HUDEP-2 (cell line): ENCODE results near the gene ADSS1.

ENCODE experiments used
- DNase-seq, 76 experiments: peaks; one replicate each; lab custom pipeline; 2025; ENCODE audit not compliant: unreplicated experiment in 76 of 76; lab: John Stamatoyannopoulos, UW

ADSS1 gene

DNA sequence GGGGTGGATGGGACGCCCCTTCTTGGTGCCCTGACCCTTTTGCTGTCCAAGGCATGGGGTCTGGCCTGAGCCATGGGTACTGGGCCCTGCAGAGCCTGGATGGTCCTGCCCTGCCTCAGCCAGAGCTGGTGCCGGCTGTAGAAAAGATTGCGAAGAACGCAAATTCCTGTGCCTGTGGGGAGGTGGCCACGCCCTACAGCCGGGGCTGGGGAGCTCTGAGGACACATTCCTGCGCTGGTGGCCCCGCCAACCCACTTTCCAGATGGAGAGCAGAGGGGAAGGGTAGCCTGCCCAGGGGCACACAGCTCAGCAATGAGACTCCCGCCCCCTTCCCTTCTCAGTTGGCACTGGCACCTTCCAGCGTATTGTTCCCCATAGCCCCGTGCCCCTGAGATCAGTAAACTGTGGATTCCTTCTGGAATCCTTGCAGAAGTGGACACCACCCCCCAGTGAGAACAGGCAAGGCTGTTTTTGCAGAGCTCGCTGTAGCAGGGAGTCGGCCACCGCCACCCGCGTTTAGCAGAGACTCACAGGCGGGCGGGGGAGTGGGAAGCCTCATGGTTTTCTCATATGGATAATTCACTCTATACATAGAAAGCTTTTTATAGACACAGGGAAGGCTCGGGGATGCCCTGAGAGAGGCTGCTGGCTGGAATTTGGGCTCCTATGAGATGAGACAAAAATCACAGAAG, 26.0 kb upstream of the ADSS1 start:
- peak in 3 of 76 experiments; percentile 11 to 32 (median 16) for DNase-seq

DNA sequence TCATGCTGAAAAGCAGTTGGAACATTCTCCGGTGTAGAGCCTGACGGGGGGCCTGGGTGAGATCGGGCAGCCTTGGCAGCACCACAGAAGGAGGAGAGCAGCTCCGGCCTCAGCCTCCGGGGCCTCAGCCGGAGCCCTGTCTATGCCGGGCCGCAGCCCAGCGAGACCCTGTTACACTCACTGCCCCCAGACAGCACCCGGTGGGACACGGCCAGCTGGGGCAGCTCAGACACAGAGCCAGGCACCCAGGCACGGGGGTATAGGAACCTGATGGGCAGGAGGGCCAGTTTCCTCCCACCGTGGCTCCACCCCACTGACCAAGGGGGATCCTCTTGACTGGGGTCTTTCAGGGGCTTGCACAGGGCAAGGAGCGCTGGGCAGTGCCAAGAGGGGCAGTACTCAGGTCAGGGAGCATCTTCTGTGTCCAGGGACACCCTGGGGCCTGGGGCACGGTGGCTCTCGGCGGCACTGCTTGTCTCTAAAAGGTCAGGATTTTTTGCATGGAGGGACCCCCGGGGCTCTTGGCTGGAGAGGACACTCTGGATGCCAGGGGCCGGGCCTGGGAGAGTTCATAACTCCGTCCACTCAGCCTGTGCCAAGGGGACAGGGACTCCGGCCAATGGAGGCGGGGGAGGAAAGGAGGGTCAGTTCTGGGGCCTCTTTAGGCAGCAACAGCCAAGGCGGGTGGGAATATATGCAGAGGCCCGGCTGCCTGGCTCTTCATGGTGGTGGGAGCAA, 25.2 kb upstream of the ADSS1 start:
- no peak for DNase-seq

DNA sequence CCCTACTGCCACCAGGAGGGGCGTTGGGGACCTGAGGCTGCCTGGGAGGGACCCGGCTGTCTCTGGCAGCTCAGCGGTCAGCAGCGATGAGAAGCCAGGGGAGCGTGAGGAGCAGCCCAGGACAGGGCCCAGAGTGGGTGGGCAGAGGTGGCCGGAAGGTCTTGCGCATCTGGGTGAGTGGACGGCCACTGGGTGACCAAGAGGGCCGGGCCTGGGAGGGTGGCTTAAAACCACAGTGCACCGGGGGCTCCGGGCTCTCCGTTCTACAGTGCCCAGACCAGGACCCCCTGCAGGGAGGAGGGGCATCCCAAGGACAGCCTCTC, 24.6 kb upstream of the ADSS1 start:
- no peak for DNase-seq

DNA sequence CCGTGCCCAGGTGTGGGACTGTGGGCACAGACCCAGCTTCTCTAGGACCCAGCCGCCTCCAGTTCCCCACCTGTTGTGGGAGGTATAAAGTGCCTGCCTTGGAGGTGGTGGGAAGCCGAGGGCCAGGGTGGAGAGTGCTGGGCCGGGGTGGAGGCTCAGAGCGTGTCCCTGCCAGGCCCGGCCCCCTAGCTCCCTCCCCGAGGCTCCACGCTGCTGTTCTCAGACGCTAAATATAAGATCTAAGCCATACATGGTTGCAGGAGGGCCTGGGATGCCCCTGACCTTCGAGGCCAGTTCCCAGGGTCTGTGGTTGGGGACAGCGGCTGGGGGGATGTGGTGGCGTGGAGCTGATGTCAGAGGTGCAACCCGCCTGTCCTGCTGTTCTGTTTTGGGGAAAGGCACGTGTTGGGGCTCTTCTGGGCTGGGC, 23.8 kb upstream of the ADSS1 start:
- DNase-seq: peak in 7 of 76 experiments; percentile 25 to 54 (median 50)

DNA sequence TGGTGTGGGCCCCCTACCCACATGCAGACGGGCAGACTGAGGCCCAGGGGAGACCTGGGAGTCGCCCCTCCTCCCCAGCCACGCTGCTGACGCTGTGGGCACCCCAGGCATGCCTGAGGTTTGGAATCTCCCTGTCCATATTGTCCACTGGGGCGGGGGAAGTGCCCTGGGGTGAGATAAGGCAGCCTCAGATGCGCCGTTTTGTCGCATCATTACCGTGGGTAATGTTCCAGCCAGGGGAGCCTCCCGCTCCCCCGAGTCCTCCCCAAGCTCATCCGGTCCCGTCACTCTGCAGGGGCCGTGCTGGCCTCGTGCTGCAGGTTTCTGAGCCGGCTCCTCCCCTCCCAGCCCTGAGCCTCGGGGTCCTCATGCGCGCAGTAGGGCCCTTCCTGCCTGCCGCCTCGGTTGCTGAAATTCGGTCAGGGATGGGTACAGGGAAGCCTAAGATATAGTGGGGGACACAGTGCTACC, 23.2 kb upstream of the ADSS1 start:
- peak in 71 of 76 experiments; percentile 27 to 82 (median 65) for DNase-seq

DNA sequence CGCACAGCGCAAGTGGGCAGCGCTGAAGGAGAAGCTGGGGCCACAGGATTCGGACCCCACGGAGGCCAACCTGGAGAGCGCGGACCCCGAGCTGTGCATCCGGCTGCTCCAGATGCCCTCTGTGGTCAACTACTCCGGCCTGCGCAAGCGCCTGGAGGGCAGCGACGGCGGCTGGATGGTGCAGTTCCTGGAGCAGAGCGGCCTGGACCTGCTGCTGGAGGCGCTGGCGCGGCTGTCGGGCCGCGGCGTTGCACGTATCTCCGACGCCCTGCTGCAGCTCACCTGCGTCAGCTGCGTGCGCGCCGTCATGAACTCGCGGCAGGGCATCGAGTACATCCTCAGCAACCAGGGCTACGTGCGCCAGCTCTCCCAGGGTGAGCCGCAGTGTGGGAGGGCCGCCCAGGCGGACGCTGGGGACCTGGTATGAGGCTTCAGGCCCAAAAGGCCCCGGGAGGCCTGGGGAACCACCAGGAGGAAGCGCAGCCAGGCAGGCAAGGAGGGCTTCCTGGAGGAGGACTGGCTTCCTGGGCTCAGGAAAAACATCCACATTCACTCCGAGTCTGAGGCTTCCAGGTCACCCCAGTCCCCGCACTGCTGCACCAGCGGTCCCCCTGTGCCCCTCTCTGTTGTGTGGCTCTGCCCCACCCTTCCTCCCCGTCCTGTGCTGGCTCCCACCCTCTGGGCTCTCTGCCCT, 22.5 kb upstream of the ADSS1 start:
- no peak for DNase-seq

DNA sequence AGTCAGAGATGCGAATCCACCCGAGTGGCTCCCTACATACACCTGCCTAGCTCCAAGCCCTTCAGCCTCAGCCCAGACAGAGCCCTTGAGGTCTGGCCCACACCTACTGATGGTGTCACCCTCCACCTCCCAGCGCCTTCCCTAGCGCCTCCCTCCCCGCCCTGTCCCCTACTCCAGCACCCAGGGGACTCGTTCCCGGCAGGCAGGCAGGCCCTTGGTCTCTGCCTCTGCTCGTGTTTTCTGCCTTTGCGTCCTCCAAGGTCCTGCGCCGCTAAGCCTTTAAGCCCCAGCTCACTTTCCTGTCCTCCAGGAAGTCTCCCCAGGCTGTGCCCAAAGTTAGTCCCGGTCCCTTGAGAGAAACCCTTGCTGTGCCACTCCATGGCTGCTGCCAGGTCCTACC, 21.9 kb upstream of the ADSS1 start:
- DNase-seq: peak in 1 of 76 experiments; percentile 33

DNA sequence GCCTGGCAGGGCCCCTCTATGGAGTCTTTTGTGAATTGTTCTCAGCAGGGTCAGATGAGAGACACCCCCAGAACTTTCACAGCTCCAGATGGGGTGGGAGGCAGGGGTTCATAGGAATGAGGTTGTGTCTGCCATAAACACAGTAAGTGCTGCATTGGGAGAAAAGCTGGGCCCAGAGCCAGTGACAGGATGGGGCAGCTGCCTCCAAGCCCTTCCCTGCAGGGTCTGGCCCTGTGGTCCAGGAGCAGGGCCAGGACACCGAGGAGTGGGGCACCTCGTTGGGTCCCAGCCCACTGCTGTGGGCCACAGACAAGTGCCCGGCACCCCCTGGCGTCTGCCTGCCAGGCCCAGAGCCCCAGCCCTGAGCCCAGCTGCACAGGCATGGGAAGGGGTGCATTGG, 21.4 kb upstream of the ADSS1 start:
- DNase-seq: no peak

DNA sequence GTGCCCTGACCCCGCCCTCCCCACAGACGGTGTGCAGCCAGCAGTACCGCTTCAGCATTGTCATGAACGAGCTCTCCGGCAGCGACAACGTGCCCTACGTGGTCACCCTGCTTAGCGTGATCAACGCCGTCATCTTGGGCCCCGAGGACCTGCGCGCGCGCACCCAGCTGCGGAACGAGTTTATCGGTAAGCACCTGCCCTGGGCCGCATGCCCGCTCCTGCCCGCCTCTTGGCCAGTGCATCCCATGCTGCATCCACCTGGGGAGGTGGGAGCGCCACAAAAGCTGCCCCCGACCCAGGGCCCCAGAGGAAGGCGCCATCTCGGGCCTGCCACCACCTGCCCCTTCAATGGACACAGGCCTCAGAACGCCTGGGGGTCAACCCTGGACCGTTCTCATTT, 20.8 kb upstream of the ADSS1 start:
- no peak for DNase-seq

DNA sequence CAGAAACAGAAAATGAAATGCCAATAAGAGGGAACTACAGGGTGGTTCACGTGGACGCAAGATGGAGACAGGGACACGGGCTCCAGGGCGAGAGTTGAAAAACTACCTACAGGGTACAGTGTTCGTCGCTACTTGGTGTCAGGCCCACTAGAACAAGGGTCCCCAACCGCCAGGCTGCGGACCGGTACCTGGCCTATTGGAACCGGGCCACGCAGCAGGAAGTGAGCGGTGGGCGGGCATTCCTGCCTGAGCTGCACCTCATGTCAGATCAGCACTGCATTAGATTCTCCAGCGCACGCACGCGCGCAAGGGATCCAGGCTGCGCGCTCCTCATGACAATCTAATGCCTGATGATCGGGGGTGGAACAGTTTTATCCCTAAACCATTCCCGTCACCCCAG, 19.8 kb upstream of the ADSS1 start:
- no peak for DNase-seq

DNA sequence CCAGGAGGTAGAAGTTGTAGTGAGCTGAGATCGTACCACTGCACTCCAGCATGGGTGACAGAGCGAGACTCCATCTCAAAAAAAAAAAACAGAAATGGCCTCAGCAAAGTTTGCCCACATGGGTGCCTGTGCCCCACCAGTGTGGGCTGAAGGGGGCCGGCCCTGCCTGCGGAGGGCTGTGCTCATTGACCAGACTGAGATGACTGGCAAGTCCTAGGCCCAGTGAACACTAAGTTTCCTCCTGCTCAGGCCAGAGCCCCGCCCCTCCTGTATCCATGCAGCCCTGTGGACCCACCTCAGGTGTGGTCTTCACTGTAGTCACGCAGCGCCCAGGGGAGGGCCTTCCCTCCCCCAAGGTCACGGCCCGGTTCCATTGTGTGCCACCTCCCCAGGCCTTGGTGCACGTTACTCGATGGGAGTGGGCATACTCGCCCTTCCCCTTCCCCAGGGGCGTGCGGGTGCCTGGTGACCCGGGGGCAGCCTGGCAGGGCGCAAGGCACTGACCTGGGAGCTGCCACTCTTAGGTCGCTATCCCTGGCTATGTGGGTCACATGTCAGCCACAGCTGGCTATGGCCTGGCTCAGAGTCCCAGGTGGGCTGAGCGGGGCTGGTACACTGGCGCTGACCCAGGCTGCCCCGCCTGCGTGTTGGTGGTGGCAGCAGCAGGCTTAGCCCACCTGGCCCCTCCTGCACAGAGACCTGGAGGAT, 18.5 kb upstream of the ADSS1 start:
- no peak for DNase-seq

DNA sequence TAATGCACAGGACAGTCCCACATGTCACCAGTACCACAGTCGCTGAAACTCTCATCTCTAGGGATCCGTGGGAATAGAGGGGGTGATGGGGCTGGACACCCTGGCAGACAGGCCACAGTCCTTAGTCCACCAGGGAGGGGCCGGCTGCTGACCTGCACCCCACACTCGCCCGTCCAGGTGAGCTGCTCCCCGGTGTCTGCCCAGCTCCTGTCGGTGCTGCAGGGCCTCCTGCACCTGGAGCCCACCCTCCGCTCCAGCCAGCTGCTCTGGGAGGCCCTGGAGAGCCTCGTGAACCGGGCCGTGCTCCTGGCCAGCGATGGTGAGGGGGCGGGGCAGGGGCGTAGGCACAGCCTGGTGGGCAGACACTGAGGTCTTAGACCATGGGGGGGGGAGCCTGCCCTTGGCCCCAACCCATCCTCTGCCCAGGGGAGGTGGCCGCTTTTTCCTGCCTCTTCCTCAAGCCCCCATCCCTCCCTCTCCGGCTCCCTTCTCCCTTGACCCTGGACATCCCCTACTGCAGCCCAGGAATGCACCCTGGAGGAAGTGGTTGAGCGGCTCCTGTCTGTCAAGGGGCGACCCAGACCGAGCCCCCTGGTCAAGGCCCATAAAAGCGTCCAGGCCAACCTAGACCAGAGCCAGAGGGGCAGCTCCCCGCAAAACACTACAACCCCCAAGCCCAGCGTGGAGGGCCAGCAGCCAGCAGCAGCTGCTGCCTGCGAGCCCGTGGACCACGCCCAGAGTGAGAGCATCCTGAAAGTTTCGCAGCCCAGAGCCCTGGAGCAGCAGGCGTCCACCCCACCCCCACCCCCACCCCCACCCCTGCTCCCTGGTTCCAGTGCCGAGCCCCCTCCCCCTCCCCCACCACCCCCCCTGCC, 17.1 kb upstream of the ADSS1 start:
- DNase-seq: no peak

DNA sequence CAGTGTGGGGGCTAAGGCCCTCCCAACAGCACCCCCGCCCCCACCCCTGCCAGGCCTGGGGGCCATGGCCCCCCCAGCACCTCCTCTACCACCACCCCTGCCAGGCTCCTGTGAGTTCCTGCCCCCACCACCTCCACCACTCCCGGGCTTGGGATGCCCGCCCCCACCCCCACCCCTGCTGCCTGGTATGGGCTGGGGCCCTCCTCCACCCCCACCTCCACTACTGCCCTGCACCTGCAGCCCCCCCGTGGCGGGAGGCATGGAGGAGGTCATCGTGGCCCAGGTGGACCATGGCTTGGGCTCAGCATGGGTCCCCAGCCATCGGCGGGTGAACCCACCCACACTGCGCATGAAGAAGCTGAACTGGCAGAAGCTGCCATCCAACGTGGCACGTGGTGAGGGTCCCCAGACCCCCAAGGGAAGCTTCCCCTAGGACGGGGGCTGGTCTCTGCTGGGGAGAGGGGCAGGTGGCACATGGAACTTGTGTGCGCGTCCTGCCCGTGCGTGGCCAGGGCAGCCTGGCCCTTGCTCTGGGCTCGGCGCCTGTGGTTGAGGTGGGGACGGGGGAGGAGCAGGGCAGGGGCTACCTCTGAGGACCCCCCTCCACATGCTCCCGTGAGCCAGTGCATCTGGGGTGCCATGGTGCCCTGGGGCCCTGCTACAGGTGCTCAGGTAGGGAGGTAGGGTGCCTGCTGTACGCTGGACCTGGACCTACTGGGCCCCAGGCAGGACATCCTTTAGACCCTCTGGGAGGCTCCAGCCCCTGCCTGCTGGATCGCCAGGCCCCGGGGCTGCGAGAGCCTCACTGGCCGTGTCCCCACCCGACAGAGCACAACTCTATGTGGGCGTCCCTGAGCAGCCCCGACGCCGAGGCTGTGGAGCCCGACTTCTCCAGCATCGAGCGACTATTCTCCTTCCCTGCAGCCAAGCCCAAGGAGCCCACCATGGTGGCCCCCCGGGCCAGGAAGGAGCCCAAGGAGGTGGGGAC, 16.1 kb upstream of the ADSS1 start:
- no peak for DNase-seq

DNA sequence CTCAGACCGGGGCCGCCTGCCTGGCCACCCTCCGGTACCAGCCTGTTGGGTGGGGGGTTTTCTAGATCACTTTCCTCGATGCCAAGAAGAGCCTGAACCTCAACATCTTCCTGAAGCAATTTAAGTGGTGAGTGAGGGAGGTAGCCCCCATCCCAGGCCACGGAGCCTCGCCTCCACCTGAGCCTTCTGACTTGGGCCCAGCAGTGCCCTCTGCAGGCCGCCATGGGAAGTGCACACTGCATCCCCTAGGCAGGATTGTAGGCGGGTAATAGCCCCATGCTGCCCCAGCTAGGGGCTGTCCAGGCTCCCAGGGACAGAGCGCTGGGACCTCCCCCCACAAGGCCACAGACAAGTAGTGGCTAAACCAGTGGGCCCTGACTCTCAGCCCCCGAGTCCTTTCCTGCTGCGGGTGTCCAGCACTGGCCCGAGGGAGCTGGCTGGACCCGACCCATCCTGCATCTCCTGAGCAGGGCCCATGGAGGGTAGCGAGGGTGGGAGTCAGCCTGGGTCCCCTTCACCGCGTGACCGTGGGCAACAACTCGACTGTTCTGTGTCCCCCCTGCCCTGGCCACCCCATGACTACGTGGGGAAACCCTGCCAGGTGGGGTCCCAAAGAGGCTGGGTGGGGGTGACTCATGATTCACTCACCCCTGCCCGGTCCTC, 15.3 kb upstream of the ADSS1 start:
- peak in 51 of 76 experiments; percentile 10 to 72 (median 43) for DNase-seq

DNA sequence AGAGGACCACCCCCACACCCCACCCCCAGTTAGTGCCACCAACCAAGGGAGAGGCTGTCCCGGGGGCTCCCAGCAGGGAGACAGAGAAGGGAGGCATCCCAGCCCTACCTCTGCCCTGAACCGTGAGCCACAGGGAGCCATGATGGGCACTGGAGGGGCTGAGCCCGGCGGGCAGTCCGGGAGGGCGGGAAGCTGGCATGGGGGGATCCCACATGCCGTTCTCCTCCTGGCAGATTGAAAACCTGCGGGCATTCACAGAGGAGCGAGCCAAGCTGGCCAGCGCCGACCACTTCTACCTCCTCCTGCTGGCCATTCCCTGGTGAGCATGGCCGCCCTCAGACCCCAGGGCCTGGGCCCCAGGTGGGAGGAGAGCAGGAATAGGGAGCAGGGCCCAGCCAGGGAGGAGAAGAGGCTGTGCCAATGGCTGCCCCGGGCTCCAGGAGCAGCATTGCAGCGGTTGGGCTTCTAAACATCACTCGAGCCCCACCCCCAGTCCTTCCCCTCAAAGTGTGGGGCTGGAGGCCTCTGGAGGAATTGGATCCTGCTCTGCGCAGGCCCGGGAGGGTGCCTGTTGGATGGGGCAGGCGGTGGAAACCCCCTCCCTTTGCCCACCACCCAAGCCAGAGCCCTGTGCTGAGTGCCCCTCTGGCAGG, 14.5 kb upstream of the ADSS1 start:
- DNase-seq: no peak

DNA sequence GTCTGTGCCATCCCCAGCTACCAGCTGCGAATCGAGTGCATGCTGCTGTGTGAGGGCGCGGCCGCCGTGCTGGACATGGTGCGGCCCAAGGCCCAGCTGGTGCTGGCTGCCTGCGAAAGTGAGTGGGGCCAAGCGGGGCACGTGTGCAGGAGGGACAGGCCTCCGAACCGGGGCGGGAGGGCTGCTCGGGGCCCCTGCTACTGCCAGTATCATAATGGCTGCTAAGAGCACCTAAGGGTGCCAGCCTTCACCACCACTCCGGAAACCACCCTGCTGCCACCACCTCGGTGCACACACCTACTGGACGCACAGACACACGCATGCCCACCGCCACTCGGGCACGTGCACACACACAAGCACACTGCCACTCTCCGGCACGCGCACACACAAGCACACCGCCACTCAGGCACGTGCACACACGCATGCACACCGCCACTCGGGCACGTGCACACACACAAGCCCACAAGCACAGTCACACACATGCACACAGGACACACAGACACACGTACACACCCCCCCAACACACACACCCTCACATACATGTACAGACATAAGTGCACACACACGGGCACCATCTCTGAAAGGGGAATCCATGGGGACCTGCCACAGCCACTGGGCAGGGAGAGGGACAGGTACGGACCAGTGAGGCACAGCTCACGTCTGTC, 13.8 kb upstream of the ADSS1 start:
- no peak for DNase-seq
